ENCODE measurements around the gene CHRM1. TPM values are rescaled to one million over a fixed set of nuclear protein-coding genes. Genes with fewer than 3 reads are reported as not detected.
A peak's percentile ranks its signal among the peaks of the same experiment; 100 is the strongest.

Gene CHRM1
- total and polyA plus RNA-seq, 8 donors: 0.12 to 19.4 (median 2.5) TPM; not detected in 2

DNA sequence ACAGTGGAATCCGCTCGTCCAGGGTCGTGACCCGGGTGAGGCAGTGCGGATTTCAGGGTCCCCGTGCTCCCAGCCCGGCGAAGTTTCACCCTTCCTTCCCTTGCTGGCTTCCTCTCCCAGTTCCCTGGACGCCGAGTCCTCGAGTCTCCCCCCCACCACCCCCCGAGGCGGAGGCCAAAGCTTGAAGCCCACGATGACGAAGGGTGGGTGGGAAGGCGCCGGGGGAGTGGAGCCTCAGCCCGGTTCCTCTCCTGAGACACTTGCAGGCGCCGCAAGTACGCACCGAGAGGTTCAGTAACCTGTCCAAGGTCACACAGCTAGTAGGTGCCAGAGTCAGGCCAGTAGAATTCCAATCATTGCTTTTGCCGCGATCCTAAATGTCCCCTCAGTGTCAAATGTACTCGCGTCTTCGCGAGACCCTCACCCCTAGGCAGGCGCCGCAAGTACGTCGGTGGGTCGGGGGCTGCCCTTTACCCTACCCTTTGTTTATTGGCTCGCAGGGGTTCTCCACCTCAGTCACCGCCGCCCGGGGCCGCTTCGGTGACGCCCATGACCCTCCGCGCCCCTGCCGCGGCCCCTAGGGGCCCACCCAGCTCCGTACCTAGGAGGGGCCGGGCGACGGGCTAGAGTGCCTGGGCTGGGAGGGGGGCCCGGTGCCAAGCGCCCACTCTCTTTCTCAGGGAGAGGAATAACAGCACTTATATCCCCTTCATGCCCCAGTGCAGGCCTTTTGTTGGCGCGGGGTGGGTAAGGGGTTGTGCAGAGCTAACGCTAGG, 5.7 kb upstream of the CHRM1 start:
- DNase-seq: no peak
- 14 to 28% (median 20%) methylated on average over 31 to 53 of the region's 53 CpGs for WGBS, 5 donors
- Histone ChIP-seq H3K9me3 (no peaks in the 10 kb centered on the region), H3K4me1 (peaks cover 28 to 44% (median 36%) of the 10 kb centered on the region in 4 donors), H3K36me3 (no peaks in the 10 kb centered on the region), H3K4me3 (peak overlapping the region; percentile 9 to 41 (median 30)), H3K27me3 (peaks cover 17 to 79% (median 53%) of the 10 kb centered on the region in 3 donors), H3K27ac (no peak overlapping the region)
- TF ChIP-seq POLR2A (IDR thresholded peaks at IDR 0.05): no peak
- TF ChIP-seq, protein P1, sequence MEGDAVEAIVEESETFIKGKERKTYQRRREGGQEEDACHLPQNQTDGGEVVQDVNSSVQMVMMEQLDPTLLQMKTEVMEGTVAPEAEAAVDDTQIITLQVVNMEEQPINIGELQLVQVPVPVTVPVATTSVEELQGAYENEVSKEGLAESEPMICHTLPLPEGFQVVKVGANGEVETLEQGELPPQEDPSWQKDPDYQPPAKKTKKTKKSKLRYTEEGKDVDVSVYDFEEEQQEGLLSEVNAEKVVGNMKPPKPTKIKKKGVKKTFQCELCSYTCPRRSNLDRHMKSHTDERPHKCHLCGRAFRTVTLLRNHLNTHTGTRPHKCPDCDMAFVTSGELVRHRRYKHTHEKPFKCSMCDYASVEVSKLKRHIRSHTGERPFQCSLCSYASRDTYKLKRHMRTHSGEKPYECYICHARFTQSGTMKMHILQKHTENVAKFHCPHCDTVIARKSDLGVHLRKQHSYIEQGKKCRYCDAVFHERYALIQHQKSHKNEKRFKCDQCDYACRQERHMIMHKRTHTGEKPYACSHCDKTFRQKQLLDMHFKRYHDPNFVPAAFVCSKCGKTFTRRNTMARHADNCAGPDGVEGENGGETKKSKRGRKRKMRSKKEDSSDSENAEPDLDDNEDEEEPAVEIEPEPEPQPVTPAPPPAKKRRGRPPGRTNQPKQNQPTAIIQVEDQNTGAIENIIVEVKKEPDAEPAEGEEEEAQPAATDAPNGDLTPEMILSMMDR (IDR thresholded peaks at IDR 0.05): no peak
- TF ChIP-seq POLR2AphosphoS5 (IDR thresholded peaks at IDR 0.05): no peak
- no peak for TF ChIP-seq EP300 (IDR thresholded peaks at IDR 0.05)
- intact Hi-C loops (cut with DNase I; ENCODE audit: low total_unique reads): no loop called here

DNA sequence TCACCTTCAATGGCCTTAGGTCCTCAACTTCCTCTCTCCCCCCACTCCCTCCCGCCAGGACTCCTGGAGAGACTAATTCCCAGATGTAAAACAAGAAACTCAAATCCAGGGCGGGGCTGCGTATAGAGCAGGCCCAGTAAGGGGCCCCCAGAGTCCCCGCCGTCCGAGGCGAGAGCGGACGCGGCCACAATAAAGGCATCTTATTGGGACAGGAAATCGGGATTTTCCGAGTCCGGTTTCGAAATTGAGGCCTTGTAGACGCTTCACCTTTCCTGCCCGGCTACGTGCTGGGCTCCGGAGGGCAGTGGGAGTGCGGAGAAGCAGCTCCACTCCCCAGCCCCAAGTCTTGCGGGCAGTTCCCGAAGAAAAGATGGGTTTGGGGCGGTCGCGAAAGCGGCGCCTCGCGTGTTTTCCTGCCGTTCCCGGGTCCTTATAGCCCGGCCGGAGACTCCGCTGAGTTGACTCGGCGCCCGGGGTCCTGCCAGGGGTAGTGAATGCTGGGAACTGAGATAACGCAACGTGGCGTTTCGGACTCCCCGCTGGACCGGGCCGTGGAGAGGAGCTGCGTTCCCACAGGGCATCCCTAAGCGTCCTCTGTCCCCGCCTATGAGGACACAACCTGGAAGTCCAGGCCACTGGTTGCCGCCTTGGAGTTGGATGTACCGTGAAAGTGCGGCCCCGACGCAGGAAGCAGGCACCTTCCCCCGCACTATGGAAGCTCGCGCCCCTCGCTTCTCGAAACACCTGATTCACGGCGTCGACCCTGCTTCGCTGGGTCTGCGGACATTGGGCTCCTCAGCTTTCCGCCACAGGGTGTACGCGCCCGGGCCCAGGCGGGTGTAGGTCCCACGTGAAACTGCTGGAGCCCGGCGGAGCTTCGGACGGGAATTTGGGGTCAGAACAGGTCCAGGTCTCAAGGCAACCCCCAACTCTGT, 4.8 kb upstream of the CHRM1 start:
- Histone ChIP-seq H3K27ac (no peak overlapping the region), H3K4me1 (peaks cover 37 to 53% (median 45%) of the 10 kb centered on the region in 4 donors), H3K36me3 (no peaks in the 10 kb centered on the region), H3K27me3 (peaks cover 17 to 88% (median 56%) of the 10 kb centered on the region in 3 donors), H3K4me3 (peak overlapping the region; percentile 9 to 41 (median 30)), H3K9me3 (no peaks in the 10 kb centered on the region)
- DNase-seq: peak in 1 of 2 donors; percentile 50
- TF ChIP-seq POLR2AphosphoS5 (IDR thresholded peaks at IDR 0.05) (no peak), POLR2A (IDR thresholded peaks at IDR 0.05) (no peak), EP300 (IDR thresholded peaks at IDR 0.05) (no peak)
- TF ChIP-seq, protein P1 (IDR thresholded peaks at IDR 0.05): no peak
- intact Hi-C loops (cut with DNase I; ENCODE audit: low total_unique reads): no loop called here
- WGBS, 5 donors: 6 to 11% (median 7%) methylated on average over 64 to 71 of the region's 71 CpGs

DNA sequence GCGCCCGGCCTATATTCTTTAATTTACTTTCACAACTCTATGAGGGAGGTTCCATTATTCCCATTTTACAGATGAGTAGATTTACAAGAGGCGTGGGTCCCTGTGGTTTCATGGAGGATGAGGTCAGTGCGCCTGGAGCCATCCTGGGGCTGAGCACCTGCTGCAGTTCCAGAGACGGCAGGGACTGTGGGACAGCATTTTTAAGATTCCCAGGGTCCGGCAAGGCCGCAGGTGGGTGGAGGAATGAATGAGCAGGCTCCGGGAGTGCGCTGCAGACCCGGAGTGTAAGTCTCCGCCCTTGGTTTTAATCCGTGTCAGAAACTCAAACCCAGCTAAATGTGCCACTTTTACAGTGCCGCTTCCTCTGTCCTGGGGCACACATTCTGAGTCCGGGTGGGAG, 4.1 kb upstream of the CHRM1 start:
- H3K9me3 ChIP-seq: no peaks in the 10 kb centered on the region
- WGBS, 5 donors: 45 to 72% (median 63%) methylated on average over 9 to 14 of the region's 14 CpGs

More for the DNA sequence above, 4.1 kb upstream of the CHRM1 start:
- DNase-seq: no peak
- peaks cover 17 to 95% (median 58%) of the 10 kb centered on the region in 3 donors for H3K27me3 ChIP-seq
- H3K27ac ChIP-seq: no peak overlapping the region
- peaks cover 38 to 55% (median 46%) of the 10 kb centered on the region in 4 donors for H3K4me1 ChIP-seq
- intact Hi-C loops (cut with DNase I; ENCODE audit: low total_unique reads): no loop called here
- H3K36me3 ChIP-seq: no peaks in the 10 kb centered on the region
- H3K4me3 ChIP-seq: peak overlapping the region in 1 of 4 donors; percentile 41
- no peak for TF ChIP-seq POLR2A (IDR thresholded peaks at IDR 0.05)
- no peak for TF ChIP-seq EP300 (IDR thresholded peaks at IDR 0.05)
- TF ChIP-seq, protein P1 (IDR thresholded peaks at IDR 0.05): no peak

Data from stomach (tissue), 9 donors.